OCI-LY7 (cell line): ENCODE data around the gene GALNT1. TPM values are rescaled to one million over a fixed set of nuclear protein-coding genes. Genes with fewer than 3 reads are reported as not detected.

Source experiments
- BruUV-seq: library from RNA; stranded (reverse); fragments of 400-500 nt; replicated peaks from 2 replicates; lab custom pipeline; 2021; lab: Mats Ljungman, UMichigan
- CTCF ChIA-PET: fragments of 300-600 bp; sonication (Branson Sonifier 250); formaldehyde crosslinking; loops from one replicate; lab custom pipeline; 2022; ENCODE audit warnings: antibody characterized with exemption; ENCODE audit not compliant: unreplicated experiment; lab: Charles Lee
- POLR2A ChIA-PET: fragments of 300-600 bp; sonication (Branson Sonifier 250); formaldehyde crosslinking; loops from one replicate; lab custom pipeline; 2022; ENCODE audit warnings: antibody characterized with exemption; lab: Charles Lee
- DNase-seq: peaks from one replicate; pipeline ENCODE4 v3.0.0-alpha.2; 2015; ENCODE audit warnings: low spot score
- H2AFZ ChIP-seq: fragments of 200-600 bp; sonication (generic), shearing (Covaris generic); 2 replicates; pipeline ENCODE4 v1.6.1; 2014; ENCODE audit warnings: mild to moderate bottlenecking, antibody characterized with exemption, low read length, moderate library complexity
- H3K27ac ChIP-seq: fragments of 200-600 bp; sonication (generic); 2 replicates; pipeline ENCODE4 v1.5.1; 2014; ENCODE audit warnings: mixed run types, low read depth, mild to moderate bottlenecking, moderate library complexity, low read length, inconsistent platforms; ENCODE audit not compliant: poor library complexity, severe bottlenecking
- H3K36me3 ChIP-seq: fragments of 200-600 bp; sonication (generic); 2 replicates; pipeline ENCODE4 v1.6.1; 2014; ENCODE audit warnings: mild to moderate bottlenecking, antibody characterized with exemption, low read length, moderate library complexity, mixed read lengths; ENCODE audit not compliant: insufficient read depth
- H3K4me1 ChIP-seq: fragments of 200-600 bp; sonication (generic); 2 replicates; pipeline ENCODE4 v1.5.1; 2014; ENCODE audit warnings: mild to moderate bottlenecking, low read length; ENCODE audit not compliant: insufficient read depth, poor library complexity, severe bottlenecking
- H3K4me2 ChIP-seq: fragments of 200-600 bp; sonication (generic); 2 replicates; pipeline ENCODE4 v1.6.1; 2014; ENCODE audit warnings: mild to moderate bottlenecking, low read length
- H3K4me3 ChIP-seq: fragments of 200-600 bp; sonication (generic); 2 replicates; pipeline ENCODE4 v1.5.1; 2014; ENCODE audit warnings: mild to moderate bottlenecking, low read depth, low read length; ENCODE audit not compliant: poor library complexity, severe bottlenecking
- H3K79me2 ChIP-seq: fragments of 200-600 bp; sonication (generic); 2 replicates; pipeline ENCODE4 v1.6.1; 2016; ENCODE audit warnings: low read depth, mild to moderate bottlenecking, low read length, moderate library complexity, mixed read lengths; ENCODE audit not compliant: insufficient read depth
- H3K9me2 ChIP-seq: fragments of 200-600 bp; sonication (generic); 2 replicates; pipeline ENCODE4 v1.6.1; 2016; ENCODE audit warnings: mild to moderate bottlenecking, low read length, mixed read lengths; ENCODE audit not compliant: insufficient read depth
- H3K9me3 ChIP-seq: fragments of 200-600 bp; sonication (generic); 2 replicates; pipeline ENCODE4 v1.6.1; 2014; ENCODE audit warnings: mild to moderate bottlenecking, mixed run types, low read length, mixed read lengths
- H4K20me1 ChIP-seq: fragments of 200-600 bp; sonication (generic); 2 replicates; pipeline ENCODE4 v1.6.1; 2014; ENCODE audit warnings: mild to moderate bottlenecking, antibody characterized with exemption, low read length, moderate library complexity, mixed read lengths; ENCODE audit not compliant: insufficient read depth
- EZH2phosphoT487 ChIP-seq: fragments of 200-600 bp; sonication (generic); IDR thresholded peaks from 2 replicates; pipeline ENCODE4 v1.6.1; 2018; ENCODE audit warnings: low read depth, borderline replicate concordance, mild to moderate bottlenecking, mixed run types, antibody characterized with exemption, low read length, moderate library complexity, mixed read lengths
- intact Hi-C: fragments of 100-400 bp; cut with micrococcal nuclease; formaldehyde crosslinking; loops from one replicate; pipeline ENCODE4 v1.10.0; 2022; ENCODE audit not compliant: unreplicated experiment
- total RNA-seq, 2 experiments: library from RNA; depleted of rRNA in 1 of 2; stranded (reverse); fragments of >200 nt in 1 of 2; shearing (Covaris generic) in 1 of 2; gene quantifications; 2 replicates each; pipeline ENCODE4 v1.2.3, GENCODE V29; 2014 to 2022
- TF ChIP-seq, protein P1 (sequence below): fragments of 200-600 bp; sonication (generic); conservative IDR thresholded peaks from 2 replicates; pipeline ENCODE4 v1.5.1; 2014; ENCODE audit warnings: mild to moderate bottlenecking, antibody characterized with exemption, low read length, moderate library complexity, mixed read lengths

The GALNT1 gene
- total RNA-seq, 2 experiments from 2014 or later: 22.0 to 37.2 TPM

DNA sequence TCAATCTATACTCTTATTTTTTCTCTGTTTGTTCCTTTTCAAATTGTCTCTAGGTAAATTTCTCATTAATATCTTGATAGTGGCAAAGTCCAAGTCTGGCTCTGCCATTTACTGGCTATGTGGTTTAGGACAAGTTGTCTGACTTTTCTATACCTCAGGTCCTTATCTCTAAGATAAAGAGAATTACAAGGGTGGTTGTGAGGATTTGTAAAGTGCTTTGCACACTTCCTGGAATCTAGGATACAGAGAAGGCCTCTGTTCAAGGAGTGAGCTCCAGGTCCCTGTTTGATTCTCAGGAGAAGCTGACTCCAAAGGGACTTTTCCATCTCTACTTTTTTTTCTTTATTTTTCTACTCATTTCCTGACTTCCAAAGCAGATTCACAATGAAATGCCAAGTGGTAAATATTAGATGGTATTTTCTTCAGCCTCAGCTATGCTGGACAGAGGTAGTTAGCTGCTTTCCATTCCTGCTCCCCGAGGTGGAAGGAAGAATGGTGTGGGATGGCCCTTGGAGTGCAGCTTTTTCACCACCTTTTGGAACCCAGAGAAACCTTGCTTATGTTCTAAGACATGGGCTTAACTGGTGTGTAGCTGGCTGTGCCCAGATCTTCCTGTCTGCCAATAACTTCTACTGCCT is 90.5 kb downstream of the GALNT1 start:
- POLR2A ChIA-PET: no interaction called here
- Histone ChIP-seq H3K9me2 (no peaks in the 10 kb centered on the region), H3K4me1 (no peaks in the 10 kb centered on the region), H3K4me2 (no peak overlapping the region), H3K36me3 (no peaks in the 10 kb centered on the region), H3K4me3 (no peak overlapping the region), H2AFZ (no peak overlapping the region), H3K9me3 (no peaks in the 10 kb centered on the region), H4K20me1 (no peaks in the 10 kb centered on the region), H3K79me2 (no peaks in the 10 kb centered on the region), H3K27ac (no peak overlapping the region)
- intact Hi-C loops: no loop called here
- no peak for TF ChIP-seq EZH2phosphoT487
- TF ChIP-seq, protein P1, sequence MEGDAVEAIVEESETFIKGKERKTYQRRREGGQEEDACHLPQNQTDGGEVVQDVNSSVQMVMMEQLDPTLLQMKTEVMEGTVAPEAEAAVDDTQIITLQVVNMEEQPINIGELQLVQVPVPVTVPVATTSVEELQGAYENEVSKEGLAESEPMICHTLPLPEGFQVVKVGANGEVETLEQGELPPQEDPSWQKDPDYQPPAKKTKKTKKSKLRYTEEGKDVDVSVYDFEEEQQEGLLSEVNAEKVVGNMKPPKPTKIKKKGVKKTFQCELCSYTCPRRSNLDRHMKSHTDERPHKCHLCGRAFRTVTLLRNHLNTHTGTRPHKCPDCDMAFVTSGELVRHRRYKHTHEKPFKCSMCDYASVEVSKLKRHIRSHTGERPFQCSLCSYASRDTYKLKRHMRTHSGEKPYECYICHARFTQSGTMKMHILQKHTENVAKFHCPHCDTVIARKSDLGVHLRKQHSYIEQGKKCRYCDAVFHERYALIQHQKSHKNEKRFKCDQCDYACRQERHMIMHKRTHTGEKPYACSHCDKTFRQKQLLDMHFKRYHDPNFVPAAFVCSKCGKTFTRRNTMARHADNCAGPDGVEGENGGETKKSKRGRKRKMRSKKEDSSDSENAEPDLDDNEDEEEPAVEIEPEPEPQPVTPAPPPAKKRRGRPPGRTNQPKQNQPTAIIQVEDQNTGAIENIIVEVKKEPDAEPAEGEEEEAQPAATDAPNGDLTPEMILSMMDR: no peak
- BruUV-seq: no TSS peak
- CTCF ChIA-PET: no interaction called here
- DNase-seq: no peak

- ChIA-PET POLR2A (no interaction called here), CTCF (no interaction called here)
- Histone ChIP-seq H3K4me1 (no peaks in the 10 kb centered on the region), H3K36me3 (no peaks in the 10 kb centered on the region), H2AFZ (no peak overlapping the region), H3K27ac (no peak overlapping the region), H3K79me2 (no peaks in the 10 kb centered on the region), H4K20me1 (no peaks in the 10 kb centered on the region), H3K9me2 (no peaks in the 10 kb centered on the region), H3K9me3 (no peaks in the 10 kb centered on the region), H3K4me3 (no peak overlapping the region), H3K4me2 (no peak overlapping the region)
- DNase-seq: no peak
- intact Hi-C loops: no loop called here
- BruUV-seq: no TSS peak
- no peak for TF ChIP-seq EZH2phosphoT487
- TF ChIP-seq, protein P1: no peak
Observed at GRCh38 chr18:35672897-35673296, 91.4 kb downstream of the GALNT1 start.

GRCh38 chr18:35673682-35674081 is 92.1 kb downstream of the GALNT1 start:
- CTCF ChIA-PET: no interaction called here
- intact Hi-C loops: no loop called here
- H3K4me3 ChIP-seq: no peak overlapping the region
- TF ChIP-seq EZH2phosphoT487: no peak
- TF ChIP-seq, protein P1: no peak
- DNase-seq: no peak
- no peaks in the 10 kb centered on the region for H3K79me2 ChIP-seq
- H3K9me2 ChIP-seq: no peaks in the 10 kb centered on the region
- H3K36me3 ChIP-seq: no peaks in the 10 kb centered on the region
- no peak overlapping the region for H3K27ac ChIP-seq
- no peaks in the 10 kb centered on the region for H3K4me1 ChIP-seq
- no peak overlapping the region for H2AFZ ChIP-seq
- H4K20me1 ChIP-seq: no peaks in the 10 kb centered on the region
- POLR2A ChIA-PET: no interaction called here
- no TSS peak for BruUV-seq
- H3K9me3 ChIP-seq: no peaks in the 10 kb centered on the region
- no peak overlapping the region for H3K4me2 ChIP-seq
